ENCODE measurements around the gene SOST. TPM values are rescaled to one million over a fixed set of nuclear protein-coding genes. Genes with fewer than 3 reads are reported as not detected.
A peak's percentile ranks its signal among the peaks of the same experiment; 100 is the strongest.

The SOST gene
- total RNA-seq, 1 experiment from 2014 or later, result not detected

DNA sequence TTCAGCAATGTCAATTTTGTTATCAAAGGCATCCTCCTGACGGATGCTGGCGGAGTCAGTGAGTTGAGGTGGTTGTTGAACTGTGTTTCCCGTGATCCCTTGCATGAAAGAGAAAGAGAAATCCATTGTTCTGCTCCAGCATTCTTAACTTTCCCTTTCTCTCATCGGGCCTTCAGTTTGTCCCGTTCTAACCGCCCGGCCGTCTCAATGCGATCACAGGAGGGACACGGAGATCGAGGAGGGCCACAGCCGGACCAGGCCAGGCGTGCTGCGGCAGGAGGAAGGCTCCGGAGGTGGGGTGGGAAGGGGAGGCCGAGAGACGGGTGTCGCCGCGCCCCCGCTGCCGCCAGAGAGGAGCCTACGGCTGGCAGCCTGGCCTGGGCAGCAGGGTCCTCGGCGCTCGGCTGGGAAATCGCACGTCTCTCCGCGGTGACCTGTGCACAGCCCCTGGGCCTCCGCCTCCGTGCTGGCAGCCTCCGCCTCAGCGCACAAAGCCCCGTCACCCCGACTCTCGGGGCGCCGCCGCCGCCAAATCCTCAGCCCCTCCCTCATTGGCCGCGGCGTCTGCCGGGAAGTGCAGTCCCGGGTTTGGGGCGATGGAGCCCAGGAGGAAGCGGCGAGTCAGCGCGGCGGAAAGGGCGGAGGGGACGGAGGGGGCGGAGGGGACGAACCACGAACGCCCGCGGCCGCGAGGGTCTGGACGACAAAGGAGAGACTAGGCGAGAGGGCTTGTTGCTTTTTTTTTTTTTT, 38.1 kb downstream of the SOST start:
- peak overlapping the region; percentile 71 for H3K27ac ChIP-seq (ENCODE audit: low read length)
- TF ChIP-seq TCF7L2 (IDR thresholded peaks at IDR 0.05; ENCODE audit: low read depth, low read length) (no peak), SIN3A (IDR thresholded peaks at IDR 0.05; ENCODE audit: borderline replicate concordance, insufficient read depth, low read depth, low read length) (no peak)
- H3K27me3 ChIP-seq (ENCODE audit: control insufficient read depth, insufficient read depth, low read length), result no peaks in the 10 kb centered on the region
- 0 out of 2 replicates have a peak, but pooled peaks cover 2% of the 10 kb centered on the region for H3K4me1 ChIP-seq (ENCODE audit: control insufficient read depth, insufficient read depth, low read length)
- BruUV-seq (replicated peaks), result no TSS peak
- ChIA-PET POLR2A (interaction anchor here (0.6 kb wide), 1 partner anchor 27 kb away, joined by 7 read pairs; no protein-coding TSS in a partner anchor), CTCF (no interaction called here)
- DNase-seq (ENCODE audit: low read depth, low spot score) (no peak), ATAC-seq (peak; percentile 96)
- in situ Hi-C loops (cut with HindIII; ENCODE audit: low pct_unique_long_range_greater_than_20kb, low sequenced_read_pairs), result no loop called here
- H3K9me3 ChIP-seq (ENCODE audit: control insufficient read depth, insufficient read depth, low read depth, low read length), result no peaks in the 10 kb centered on the region
- peak overlapping the region; percentile 54 to 63 for H3K4me3 ChIP-seq (ENCODE audit: low read depth in 2 of 2, low read length in 2 of 2)
- no peaks in the 10 kb centered on the region for H3K36me3 ChIP-seq (ENCODE audit: control insufficient read depth, insufficient read depth, low read length)
- intact Hi-C loops (cut with micrococcal nuclease; ENCODE audit: unreplicated experiment), result no loop called here

DNA sequence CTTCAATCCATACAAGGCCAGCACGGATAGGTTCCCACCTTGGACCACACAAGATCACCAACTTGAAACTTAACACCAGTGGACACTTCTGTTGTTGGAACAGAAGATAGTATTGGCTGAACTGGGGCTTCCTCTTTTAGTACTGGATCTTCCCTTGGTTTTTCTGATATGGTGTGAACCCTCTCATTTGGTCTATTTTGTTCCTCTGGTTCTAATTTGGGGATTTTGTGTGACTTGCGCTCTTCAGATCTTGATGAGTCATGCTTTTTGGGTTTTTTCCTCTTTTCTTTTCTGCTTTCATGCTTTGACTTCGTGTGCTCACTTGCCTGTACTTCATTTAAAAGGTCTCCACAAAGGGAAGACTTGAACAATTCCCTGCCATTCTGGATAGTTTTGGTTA, 39.0 kb downstream of the SOST start:
- 0 out of 2 replicates have a peak, but pooled peaks cover 2% of the 10 kb centered on the region for H3K4me1 ChIP-seq (ENCODE audit: control insufficient read depth, insufficient read depth, low read length)
- POLR2A ChIA-PET, result no interaction called here
- no peak for DNase-seq (ENCODE audit: low read depth, low spot score)
- in situ Hi-C loops (cut with HindIII; ENCODE audit: low pct_unique_long_range_greater_than_20kb, low sequenced_read_pairs) (no loop called here), intact Hi-C loops (cut with micrococcal nuclease; ENCODE audit: unreplicated experiment) (no loop called here)
- H3K4me3 ChIP-seq (ENCODE audit: low read depth in 2 of 2, low read length in 2 of 2), result no peak overlapping the region
- no peaks in the 10 kb centered on the region for H3K9me3 ChIP-seq (ENCODE audit: control insufficient read depth, insufficient read depth, low read depth, low read length)
- BruUV-seq (replicated peaks), result no TSS peak
- CTCF ChIA-PET, result no interaction called here
- no peak for ATAC-seq
- TF ChIP-seq, protein P1, sequence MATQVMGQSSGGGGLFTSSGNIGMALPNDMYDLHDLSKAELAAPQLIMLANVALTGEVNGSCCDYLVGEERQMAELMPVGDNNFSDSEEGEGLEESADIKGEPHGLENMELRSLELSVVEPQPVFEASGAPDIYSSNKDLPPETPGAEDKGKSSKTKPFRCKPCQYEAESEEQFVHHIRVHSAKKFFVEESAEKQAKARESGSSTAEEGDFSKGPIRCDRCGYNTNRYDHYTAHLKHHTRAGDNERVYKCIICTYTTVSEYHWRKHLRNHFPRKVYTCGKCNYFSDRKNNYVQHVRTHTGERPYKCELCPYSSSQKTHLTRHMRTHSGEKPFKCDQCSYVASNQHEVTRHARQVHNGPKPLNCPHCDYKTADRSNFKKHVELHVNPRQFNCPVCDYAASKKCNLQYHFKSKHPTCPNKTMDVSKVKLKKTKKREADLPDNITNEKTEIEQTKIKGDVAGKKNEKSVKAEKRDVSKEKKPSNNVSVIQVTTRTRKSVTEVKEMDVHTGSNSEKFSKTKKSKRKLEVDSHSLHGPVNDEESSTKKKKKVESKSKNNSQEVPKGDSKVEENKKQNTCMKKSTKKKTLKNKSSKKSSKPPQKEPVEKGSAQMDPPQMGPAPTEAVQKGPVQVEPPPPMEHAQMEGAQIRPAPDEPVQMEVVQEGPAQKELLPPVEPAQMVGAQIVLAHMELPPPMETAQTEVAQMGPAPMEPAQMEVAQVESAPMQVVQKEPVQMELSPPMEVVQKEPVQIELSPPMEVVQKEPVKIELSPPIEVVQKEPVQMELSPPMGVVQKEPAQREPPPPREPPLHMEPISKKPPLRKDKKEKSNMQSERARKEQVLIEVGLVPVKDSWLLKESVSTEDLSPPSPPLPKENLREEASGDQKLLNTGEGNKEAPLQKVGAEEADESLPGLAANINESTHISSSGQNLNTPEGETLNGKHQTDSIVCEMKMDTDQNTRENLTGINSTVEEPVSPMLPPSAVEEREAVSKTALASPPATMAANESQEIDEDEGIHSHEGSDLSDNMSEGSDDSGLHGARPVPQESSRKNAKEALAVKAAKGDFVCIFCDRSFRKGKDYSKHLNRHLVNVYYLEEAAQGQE (IDR thresholded peaks at IDR 0.05; ENCODE audit: insufficient read depth in 1 of 2, low read depth in 2 of 2, low read length in 1 of 2), result no peak
- TF ChIP-seq POLR2AphosphoS5 (IDR thresholded peaks at IDR 0.05; ENCODE audit: low read depth, low read length) (no peak), SIN3A (IDR thresholded peaks at IDR 0.05; ENCODE audit: borderline replicate concordance, insufficient read depth, low read depth, low read length) (no peak), TCF7L2 (IDR thresholded peaks at IDR 0.05; ENCODE audit: low read depth, low read length) (no peak)
- TF ChIP-seq, protein P2, sequence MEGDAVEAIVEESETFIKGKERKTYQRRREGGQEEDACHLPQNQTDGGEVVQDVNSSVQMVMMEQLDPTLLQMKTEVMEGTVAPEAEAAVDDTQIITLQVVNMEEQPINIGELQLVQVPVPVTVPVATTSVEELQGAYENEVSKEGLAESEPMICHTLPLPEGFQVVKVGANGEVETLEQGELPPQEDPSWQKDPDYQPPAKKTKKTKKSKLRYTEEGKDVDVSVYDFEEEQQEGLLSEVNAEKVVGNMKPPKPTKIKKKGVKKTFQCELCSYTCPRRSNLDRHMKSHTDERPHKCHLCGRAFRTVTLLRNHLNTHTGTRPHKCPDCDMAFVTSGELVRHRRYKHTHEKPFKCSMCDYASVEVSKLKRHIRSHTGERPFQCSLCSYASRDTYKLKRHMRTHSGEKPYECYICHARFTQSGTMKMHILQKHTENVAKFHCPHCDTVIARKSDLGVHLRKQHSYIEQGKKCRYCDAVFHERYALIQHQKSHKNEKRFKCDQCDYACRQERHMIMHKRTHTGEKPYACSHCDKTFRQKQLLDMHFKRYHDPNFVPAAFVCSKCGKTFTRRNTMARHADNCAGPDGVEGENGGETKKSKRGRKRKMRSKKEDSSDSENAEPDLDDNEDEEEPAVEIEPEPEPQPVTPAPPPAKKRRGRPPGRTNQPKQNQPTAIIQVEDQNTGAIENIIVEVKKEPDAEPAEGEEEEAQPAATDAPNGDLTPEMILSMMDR (IDR thresholded peaks at IDR 0.05), result no peak
- no peaks in the 10 kb centered on the region for H3K27me3 ChIP-seq (ENCODE audit: control insufficient read depth, insufficient read depth, low read length)
- no peaks in the 10 kb centered on the region for H3K36me3 ChIP-seq (ENCODE audit: control insufficient read depth, insufficient read depth, low read length)
- no peak overlapping the region for H3K27ac ChIP-seq (ENCODE audit: low read length)

DNA sequence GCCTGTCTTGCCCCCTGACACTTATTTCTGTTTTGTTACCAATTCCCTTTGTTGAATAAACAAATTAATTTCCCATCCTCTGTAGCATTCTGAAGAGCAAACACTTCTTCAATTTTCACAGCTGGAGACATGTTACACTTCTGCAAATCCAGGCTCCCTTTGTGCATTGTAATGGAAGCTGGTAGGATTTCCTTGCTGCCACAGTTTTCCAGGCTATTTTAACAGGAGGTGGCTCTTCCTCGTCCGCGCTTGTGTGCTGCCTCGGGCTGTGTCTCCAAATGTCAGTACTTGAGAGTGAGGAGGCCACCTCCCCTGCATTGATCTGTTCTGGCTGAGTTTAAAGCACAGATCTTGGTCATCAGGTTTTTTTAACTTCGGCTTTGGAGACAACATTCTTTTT, 40.0 kb downstream of the SOST start:
- no peak overlapping the region for H3K4me3 ChIP-seq (ENCODE audit: low read depth in 2 of 2, low read length in 2 of 2)
- POLR2A ChIA-PET, result no interaction called here
- no peaks in the 10 kb centered on the region for H3K9me3 ChIP-seq (ENCODE audit: control insufficient read depth, insufficient read depth, low read depth, low read length)
- no peak overlapping the region for H3K27ac ChIP-seq (ENCODE audit: low read length)
- CTCF ChIA-PET, result no interaction called here
- in situ Hi-C loops (cut with HindIII; ENCODE audit: low pct_unique_long_range_greater_than_20kb, low sequenced_read_pairs), result no loop called here
- no peak for DNase-seq (ENCODE audit: low read depth, low spot score)
- 0 out of 2 replicates have a peak, but pooled peaks cover 2% of the 10 kb centered on the region for H3K4me1 ChIP-seq (ENCODE audit: control insufficient read depth, insufficient read depth, low read length)
- BruUV-seq (replicated peaks), result no TSS peak
- no peaks in the 10 kb centered on the region for H3K27me3 ChIP-seq (ENCODE audit: control insufficient read depth, insufficient read depth, low read length)
- H3K36me3 ChIP-seq (ENCODE audit: control insufficient read depth, insufficient read depth, low read length), result no peaks in the 10 kb centered on the region
- no peak for TF ChIP-seq POLR2AphosphoS5 (IDR thresholded peaks at IDR 0.05; ENCODE audit: low read depth, low read length)
- TF ChIP-seq, protein P2 (IDR thresholded peaks at IDR 0.05), result no peak
- TF ChIP-seq, protein P1 (IDR thresholded peaks at IDR 0.05; ENCODE audit: insufficient read depth in 1 of 2, low read depth in 2 of 2, low read length in 1 of 2), result no peak
- TF ChIP-seq SIN3A (IDR thresholded peaks at IDR 0.05; ENCODE audit: borderline replicate concordance, insufficient read depth, low read depth, low read length), result no peak
- TF ChIP-seq TCF7L2 (IDR thresholded peaks at IDR 0.05; ENCODE audit: low read depth, low read length), result no peak
- intact Hi-C loops (cut with micrococcal nuclease; ENCODE audit: unreplicated experiment), result no loop called here
- no peak for ATAC-seq
